HEK293 (cell line): ENCODE results near the gene DNAJC11.

Experiments used
- CTCF ChIA-PET: fragments of 350-600 bp; formaldehyde crosslinking; extraction: SDS; loops from one replicate; lab custom pipeline; 2021; ENCODE audit warnings: antibody characterized with exemption; lab: Yijun Ruan, JAX
- POLR2A ChIA-PET: fragments of 300-600 bp; formaldehyde crosslinking; extraction: SDS; loops from one replicate; lab custom pipeline; 2020; ENCODE audit warnings: antibody characterized with exemption, inconsistent platforms; lab: Yijun Ruan, JAX
- H3K27ac ChIP-seq: fragments of 200-500 bp; sonication (Bioruptor generic); 2 replicates; pipeline ENCODE4 v1.5.1; 2014; ENCODE audit warnings: low read depth, low read length, control low read depth, inconsistent platforms; ENCODE audit errors: extremely low read depth
- H3K36me3 ChIP-seq, 2 experiments: fragments of 200-500 bp in 1 of 2; sonication (Bioruptor generic) in 1 of 2; 1 replicate in 1 of 2; 2 replicates in 1 of 2; pipeline ENCODE4 v1.5.1; 2014 to 2017; ENCODE audit warnings: inconsistent platforms in 2 of 2, low read length in 2 of 2; ENCODE audit not compliant: control insufficient read depth in 2 of 2, insufficient read depth in 1 of 2
- H3K4me1 ChIP-seq: fragments of 200-500 bp; sonication (Bioruptor generic); 2 replicates; pipeline ENCODE4 v1.5.1; 2014; ENCODE audit warnings: mild to moderate bottlenecking, low read length, inconsistent platforms; ENCODE audit not compliant: control insufficient read depth, insufficient read depth
- H3K4me3 ChIP-seq: 2 replicates; pipeline ENCODE4 v1.5.1; 2011; ENCODE audit warnings: low read depth, mild to moderate bottlenecking, control low read depth, low read length, moderate library complexity
- H3K9me3 ChIP-seq: fragments of 200-500 bp; sonication (Bioruptor generic); 2 replicates; pipeline ENCODE4 v1.5.1; 2014; ENCODE audit warnings: low read depth, low read length, inconsistent platforms; ENCODE audit not compliant: control insufficient read depth, insufficient read depth
- GLIS1 ChIP-seq: fragments of 450-650 bp; formaldehyde crosslinking; IDR thresholded peaks from 2 replicates; pipeline ENCODE4 v1.5.1; 2016; ENCODE audit warnings: missing biosample characterization, missing genetic modification characterization
- GLIS2 ChIP-seq: fragments of 450-650 bp; formaldehyde crosslinking; IDR thresholded peaks from 2 replicates; pipeline ENCODE4 v1.5.1; 2016; ENCODE audit warnings: missing biosample characterization, missing genetic modification characterization
- HOXC10 ChIP-seq: sonication (generic); formaldehyde crosslinking; IDR thresholded peaks from 2 replicates; pipeline ENCODE4 v1.8.1; 2023; ENCODE audit warnings: mild to moderate bottlenecking, missing genetic modification reagents
- KLF9 ChIP-seq: fragments of 450-650 bp; formaldehyde crosslinking; IDR thresholded peaks from 2 replicates; pipeline ENCODE4 v1.5.1; 2016; ENCODE audit warnings: missing biosample characterization, missing genetic modification characterization, low read depth
- REST ChIP-seq: fragments of 450-650 bp; formaldehyde crosslinking; IDR thresholded peaks from 2 replicates; pipeline ENCODE4 v1.5.1; 2016; ENCODE audit warnings: missing biosample characterization, missing genetic modification characterization
- SP3 ChIP-seq: fragments of 450-650 bp; formaldehyde crosslinking; IDR thresholded peaks from 2 replicates; pipeline ENCODE4 v1.5.1; 2016; ENCODE audit warnings: missing biosample characterization, missing genetic modification characterization
- ZBTB20 ChIP-seq: fragments of 450-650 bp; formaldehyde crosslinking; IDR thresholded peaks from 2 replicates; pipeline ENCODE4 v1.5.1; 2016; ENCODE audit warnings: missing biosample characterization, missing genetic modification characterization
- ZBTB48 ChIP-seq: fragments of 450-650 bp; formaldehyde crosslinking; IDR thresholded peaks from 2 replicates; pipeline ENCODE4 v1.5.1; 2016; ENCODE audit warnings: missing biosample characterization, missing genetic modification characterization
- ZEB2 ChIP-seq: fragments of 450-650 bp; formaldehyde crosslinking; IDR thresholded peaks from 2 replicates; pipeline ENCODE4 v1.5.1; 2016; ENCODE audit warnings: missing biosample characterization, missing genetic modification characterization
- ZFHX2 ChIP-seq: fragments of 450-650 bp; formaldehyde crosslinking; conservative IDR thresholded peaks from 2 replicates; pipeline ENCODE4 v1.5.1; 2016; ENCODE audit warnings: missing biosample characterization, missing genetic modification characterization
- ZNF266 ChIP-seq: fragments of 450-650 bp; formaldehyde crosslinking; IDR thresholded peaks from 2 replicates; pipeline ENCODE4 v1.5.1; 2016; ENCODE audit warnings: missing biosample characterization, missing genetic modification characterization, low read depth
- ZNF311 ChIP-seq: fragments of 450-650 bp; formaldehyde crosslinking; IDR thresholded peaks from 2 replicates; pipeline ENCODE4 v1.5.1; 2017; ENCODE audit warnings: missing biosample characterization, missing genetic modification characterization, borderline replicate concordance
- ZNF488 ChIP-seq: fragments of 450-650 bp; formaldehyde crosslinking; IDR thresholded peaks from 2 replicates; pipeline ENCODE4 v1.5.1; 2016; ENCODE audit warnings: missing biosample characterization, missing genetic modification characterization
- ZNF514 ChIP-seq: fragments of 450-650 bp; formaldehyde crosslinking; IDR thresholded peaks from 2 replicates; pipeline ENCODE4 v1.5.1; 2016; ENCODE audit warnings: missing biosample characterization, missing genetic modification characterization
- ZNF529 ChIP-seq: fragments of 450-650 bp; formaldehyde crosslinking; IDR thresholded peaks from 2 replicates; pipeline ENCODE4 v1.5.1; 2017; ENCODE audit warnings: missing genetic modification characterization, missing biosample characterization; ENCODE audit not compliant: insufficient replicate concordance
- ZNF544 ChIP-seq: fragments of 450-650 bp; formaldehyde crosslinking; IDR thresholded peaks from 2 replicates; pipeline ENCODE4 v1.5.0; 2017; ENCODE audit warnings: missing biosample characterization, missing genetic modification characterization
- ZNF585B ChIP-seq: fragments of 450-650 bp; formaldehyde crosslinking; IDR thresholded peaks from 2 replicates; pipeline ENCODE4 v1.5.1; 2016; ENCODE audit warnings: missing biosample characterization, missing genetic modification characterization
- ZNF701 ChIP-seq: fragments of 450-650 bp; formaldehyde crosslinking; IDR thresholded peaks from 2 replicates; pipeline ENCODE4 v1.5.1; 2016; ENCODE audit warnings: missing biosample characterization, missing genetic modification characterization
- ZNF776 ChIP-seq: fragments of 450-650 bp; formaldehyde crosslinking; IDR thresholded peaks from 2 replicates; pipeline ENCODE4 v1.5.0; 2017; ENCODE audit warnings: missing biosample characterization, missing genetic modification characterization, borderline replicate concordance
- ZNF791 ChIP-seq: fragments of 450-650 bp; formaldehyde crosslinking; IDR thresholded peaks from 2 replicates; pipeline ENCODE4 v1.5.1; 2016; ENCODE audit warnings: missing biosample characterization, missing genetic modification characterization
- ZSCAN4 ChIP-seq: fragments of 450-650 bp; formaldehyde crosslinking; IDR thresholded peaks from 2 replicates; pipeline ENCODE4 v1.5.1; 2017; ENCODE audit warnings: missing biosample characterization, missing genetic modification characterization
- TF ChIP-seq, protein P1 (sequence below): fragments of 450-650 bp; formaldehyde crosslinking; IDR thresholded peaks from 2 replicates; pipeline ENCODE4 v1.5.1; 2016; ENCODE audit warnings: missing biosample characterization, missing genetic modification characterization
- TF ChIP-seq, protein P2 (sequence below): fragments of 450-650 bp; formaldehyde crosslinking; conservative IDR thresholded peaks from 2 replicates; pipeline ENCODE4 v1.5.1; 2016; ENCODE audit warnings: low read depth, missing biosample characterization, missing genetic modification characterization

Gene DNAJC11

DNA sequence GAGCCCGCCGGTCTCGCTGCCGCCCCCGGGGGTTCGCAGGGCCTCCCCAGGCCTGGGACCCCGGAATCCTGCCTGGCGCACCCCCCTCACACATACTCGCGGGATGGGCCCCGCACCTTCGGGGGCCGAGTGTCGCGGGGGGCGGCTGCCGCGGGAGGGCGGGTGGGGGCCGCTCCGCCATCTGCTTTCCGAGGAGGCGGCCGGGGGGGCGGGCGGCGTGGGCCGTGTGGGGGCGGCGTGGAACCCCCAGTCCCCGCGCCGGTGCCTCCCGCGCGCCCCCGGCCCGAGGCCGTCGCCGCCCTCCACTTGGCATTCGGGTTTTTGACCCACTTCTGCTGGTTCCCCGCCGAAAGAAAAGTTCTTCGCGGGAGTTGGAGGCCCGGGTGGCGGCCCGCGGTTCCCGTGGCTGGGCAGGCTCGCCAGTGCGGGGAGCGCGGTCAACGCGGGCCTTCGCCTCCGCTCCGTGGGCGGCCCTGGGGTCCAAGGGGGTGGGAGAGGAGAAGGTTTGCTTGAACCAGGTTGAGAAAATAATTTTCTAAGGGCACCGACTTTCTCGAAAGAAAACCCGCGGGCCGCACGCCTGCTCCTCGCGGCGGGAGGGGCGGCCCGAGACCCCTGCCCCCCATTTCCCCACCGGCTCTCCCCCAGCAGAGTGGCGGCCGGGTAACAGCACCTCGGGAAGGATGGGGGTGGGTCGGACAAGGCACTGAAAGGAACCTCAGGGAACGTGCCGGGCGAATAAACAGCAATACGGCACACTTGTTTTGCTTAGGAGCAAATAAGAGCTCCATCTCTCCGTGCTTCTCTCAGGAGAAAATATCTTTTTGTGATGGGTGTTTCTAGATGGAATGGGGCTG is 86.5 kb downstream of the DNAJC11 start (continued):
- TF ChIP-seq ZNF514 (tag by site-specific recombination) (no peak), ZNF776 (tag by site-specific recombination) (no peak), SP3 (tag by site-specific recombination) (peak; percentile 19; the same call in 1 of the 2 replicates), ZNF585B (tag by site-specific recombination) (no peak), ZNF701 (tag by site-specific recombination) (no peak), ZEB2 (tag by site-specific recombination) (peak; percentile 23; the same call in 1 of the 2 replicates), ZSCAN4 (tag by site-specific recombination) (no peak), ZNF311 (tag by site-specific recombination) (no peak), GLIS2 (tag by site-specific recombination) (peak; percentile 67), ZNF266 (tag by site-specific recombination) (no peak), ZBTB20 (peak; percentile 30; the same call in 1 of the 2 replicates), GLIS1 (tag by site-specific recombination) (peak; percentile 33), ZNF488 (tag by site-specific recombination) (no peak), ZFHX2 (tag by site-specific recombination) (peak; percentile 77), ZNF791 (tag by site-specific recombination) (no peak)

- H3K4me3 ChIP-seq, result peak overlapping the region; percentile 88
- H3K27ac ChIP-seq, result peak overlapping the region; percentile 91
- H3K36me3 ChIP-seq, result peaks cover 18 to 30% of the 10 kb centered on the region in 2 experiments; a peak in 2 of 3 replicates
- H3K4me1 ChIP-seq, result peaks cover 2% of the 10 kb centered on the region; the same call in 1 of the 2 replicates
- ChIA-PET CTCF (interaction anchor here (0.6 kb wide), 1 partner anchor 120 kb away, joined by 3 read pairs; no protein-coding TSS in a partner anchor), POLR2A (interaction anchor here (1.1 to 1.2 kb wide), 4 partner anchors 10 to 34 kb away, joined by 5 to 10 read pairs (median 6); partner anchors contain the start of genes THAP3 and ZBTB48)
- H3K9me3 ChIP-seq, result no peaks in the 10 kb centered on the region
- TF ChIP-seq, protein P1, sequence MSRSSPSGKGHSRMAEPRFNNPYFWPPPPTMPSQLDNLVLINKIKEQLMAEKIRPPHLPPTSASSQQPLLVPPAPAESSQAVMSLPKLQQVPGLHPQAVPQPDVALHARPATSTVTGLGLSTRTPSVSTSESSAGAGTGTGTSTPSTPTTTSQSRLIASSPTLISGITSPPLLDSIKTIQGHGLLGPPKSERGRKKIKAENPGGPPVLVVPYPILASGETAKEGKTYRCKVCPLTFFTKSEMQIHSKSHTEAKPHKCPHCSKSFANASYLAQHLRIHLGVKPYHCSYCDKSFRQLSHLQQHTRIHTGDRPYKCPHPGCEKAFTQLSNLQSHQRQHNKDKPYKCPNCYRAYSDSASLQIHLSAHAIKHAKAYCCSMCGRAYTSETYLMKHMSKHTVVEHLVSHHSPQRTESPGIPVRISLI (tag by site-specific recombination), result no peak
- no peak for TF ChIP-seq ZNF544 (tag by site-specific recombination)
- TF ChIP-seq HOXC10, result no peak
- 0 out of 2 replicates have a peak, but pooled peaks have one; percentile 25 for TF ChIP-seq GLIS1 (tag by site-specific recombination)
- TF ChIP-seq GLIS2 (tag by site-specific recombination), result peak; percentile 43; the same call in 1 of the 2 replicates
- TF ChIP-seq, protein P2, sequence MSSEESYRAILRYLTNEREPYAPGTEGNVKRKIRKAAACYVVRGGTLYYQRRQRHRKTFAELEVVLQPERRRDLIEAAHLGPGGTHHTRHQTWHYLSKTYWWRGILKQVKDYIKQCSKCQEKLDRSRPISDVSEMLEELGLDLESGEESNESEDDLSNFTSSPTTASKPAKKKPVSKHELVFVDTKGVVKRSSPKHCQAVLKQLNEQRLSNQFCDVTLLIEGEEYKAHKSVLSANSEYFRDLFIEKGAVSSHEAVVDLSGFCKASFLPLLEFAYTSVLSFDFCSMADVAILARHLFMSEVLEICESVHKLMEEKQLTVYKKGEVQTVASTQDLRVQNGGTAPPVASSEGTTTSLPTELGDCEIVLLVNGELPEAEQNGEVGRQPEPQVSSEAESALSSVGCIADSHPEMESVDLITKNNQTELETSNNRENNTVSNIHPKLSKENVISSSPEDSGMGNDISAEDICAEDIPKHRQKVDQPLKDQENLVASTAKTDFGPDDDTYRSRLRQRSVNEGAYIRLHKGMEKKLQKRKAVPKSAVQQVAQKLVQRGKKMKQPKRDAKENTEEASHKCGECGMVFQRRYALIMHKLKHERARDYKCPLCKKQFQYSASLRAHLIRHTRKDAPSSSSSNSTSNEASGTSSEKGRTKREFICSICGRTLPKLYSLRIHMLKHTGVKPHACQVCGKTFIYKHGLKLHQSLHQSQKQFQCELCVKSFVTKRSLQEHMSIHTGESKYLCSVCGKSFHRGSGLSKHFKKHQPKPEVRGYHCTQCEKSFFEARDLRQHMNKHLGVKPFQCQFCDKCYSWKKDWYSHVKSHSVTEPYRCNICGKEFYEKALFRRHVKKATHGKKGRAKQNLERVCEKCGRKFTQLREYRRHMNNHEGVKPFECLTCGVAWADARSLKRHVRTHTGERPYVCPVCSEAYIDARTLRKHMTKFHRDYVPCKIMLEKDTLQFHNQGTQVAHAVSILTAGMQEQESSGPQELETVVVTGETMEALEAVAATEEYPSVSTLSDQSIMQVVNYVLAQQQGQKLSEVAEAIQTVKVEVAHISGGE (tag by site-specific recombination), result 0 out of 2 replicates have a peak, but pooled peaks have one; percentile 24
- no peak for TF ChIP-seq REST (tag by site-specific recombination)
- peak; percentile 10; the same call in 1 of the 2 replicates for TF ChIP-seq KLF9 (tag by site-specific recombination)
- no peak for TF ChIP-seq ZEB2 (tag by site-specific recombination)
- TF ChIP-seq ZNF529 (tag by site-specific recombination), result no peak
- 0 out of 2 replicates have a peak, but pooled peaks have one; percentile 8 for TF ChIP-seq ZBTB48
Observed at GRCh38 chr1:6614019-6614928, 87.3 kb downstream of the DNAJC11 start.
